ENCODE data around the gene HIVEP3.

GRCh38 chr1:41768583-41768982, 150.1 kb downstream of the HIVEP3 start:
- TF ChIP-seq POLR2A (IDR thresholded peaks at IDR 0.05; ENCODE audit: low read length) (no peak), GATA1 (IDR thresholded peaks at IDR 0.05; ENCODE audit: low read depth, low read length) (no peak)

Data from erythroblast (primary cell).